HG02943 (cell line): Measurements from ENCODE around the gene SHLD2.
"Not testable (repeated sequence)": the region's sequence is repeated elsewhere in the genome, so short reads cannot be mapped to it uniquely, and the experiment has no call there.

Source experiments
- ATAC-seq: cut with Tn5 transposase; IDR thresholded peaks from one replicate; pipeline ENCODE4 v1.9.1; 2021; ENCODE audit warnings: mild to moderate bottlenecking, low read depth, moderate library complexity; ENCODE audit not compliant: unreplicated experiment

SHLD2 gene

GRCh38 chr10:87084291-87084782 is 10.7 kb upstream of the SHLD2 start:
- not testable (repeated sequence) for ATAC-seq

GRCh38 chr10:87085537-87085936 is 9.5 kb upstream of the SHLD2 start:
- no peak for ATAC-seq

- no peak for ATAC-seq
Observed at GRCh38 chr10:87089746-87090145, 5.3 kb upstream of the SHLD2 start.

- no peak for ATAC-seq
Observed at GRCh38 chr10:87090779-87091178, 4.2 kb upstream of the SHLD2 start.

- no peak for ATAC-seq
Observed at GRCh38 chr10:87092376-87092860, 2.6 kb upstream of the SHLD2 start.

- ATAC-seq: no peak
Observed at GRCh38 chr10:87092861-87093631, 2.0 kb upstream of the SHLD2 start.

GRCh38 chr10:87093632-87094372 is 1.2 kb upstream of the SHLD2 start:
- ATAC-seq: peak; percentile 22

- peak; percentile 49 for ATAC-seq
Observed at GRCh38 chr10:87095236-87095945, 385 bp downstream of the SHLD2 start.

GRCh38 chr10:87101996-87102395 is 7.0 kb downstream of the SHLD2 start:
- no peak for ATAC-seq

- not testable (repeated sequence) for ATAC-seq
Observed at GRCh38 chr10:87104727-87105126, 9.7 kb downstream of the SHLD2 start.

GRCh38 chr10:87105446-87106124 is 10.6 kb downstream of the SHLD2 start:
- ATAC-seq: no peak

- not testable (repeated sequence) for ATAC-seq
Observed at GRCh38 chr10:87118122-87118521, 23.1 kb downstream of the SHLD2 start.

GRCh38 chr10:87119029-87119428 is 24.0 kb downstream of the SHLD2 start:
- ATAC-seq: not testable (repeated sequence)

- not testable (repeated sequence) for ATAC-seq
Observed at GRCh38 chr10:87123351-87123750, 28.3 kb downstream of the SHLD2 start.

- ATAC-seq: not testable (repeated sequence)
Observed at GRCh38 chr10:87127048-87127447, 32.0 kb downstream of the SHLD2 start.

GRCh38 chr10:87127607-87128156 is 32.7 kb downstream of the SHLD2 start:
- ATAC-seq: not testable (repeated sequence)

- not testable (repeated sequence) for ATAC-seq
Observed at GRCh38 chr10:87132176-87132575, 37.2 kb downstream of the SHLD2 start.

GRCh38 chr10:87133936-87134335 is 38.9 kb downstream of the SHLD2 start:
- ATAC-seq: not testable (repeated sequence)

GRCh38 chr10:87134440-87134839 is 39.4 kb downstream of the SHLD2 start:
- not testable (repeated sequence) for ATAC-seq

- not testable (repeated sequence) for ATAC-seq
Observed at GRCh38 chr10:87137478-87137877, 42.5 kb downstream of the SHLD2 start.
